Measurements from ENCODE around the gene SPACA4.

The SPACA4 gene

DNA sequence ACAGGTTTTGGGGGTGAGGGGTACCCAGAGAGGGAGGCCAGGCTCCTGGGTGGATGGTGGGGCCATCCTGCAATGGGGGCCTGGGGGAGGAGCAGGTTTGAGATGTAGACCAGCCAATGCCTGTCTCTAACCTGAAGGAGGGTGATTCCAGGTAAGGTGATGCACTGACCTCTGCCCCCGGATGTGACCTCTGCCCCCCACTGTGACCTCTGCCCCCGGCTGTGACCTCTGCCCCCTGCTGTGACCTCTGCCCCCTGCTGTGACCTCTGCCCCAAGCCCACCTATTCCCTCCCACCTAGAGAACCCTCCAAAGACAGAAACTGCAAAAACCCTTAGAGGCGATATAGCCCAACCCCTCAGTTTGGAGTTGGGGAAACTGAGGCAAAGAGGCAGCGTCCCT, 10.3 kb upstream of the SPACA4 start:
- Histone ChIP-seq H3K9ac (ENCODE audit: low read depth in 1 of 2, low read length in 2 of 2) (no peak overlapping the region), H3K4me1 (ENCODE audit: control insufficient read depth in 1 of 2, insufficient read depth in 2 of 2, low read length in 2 of 2) (no peaks in the 10 kb centered on the region), H3K9me3 (ENCODE audit: control insufficient read depth in 1 of 2, low read length in 2 of 2) (no peaks in the 10 kb centered on the region), H3K27ac (ENCODE audit: low read depth, low read length) (no peak overlapping the region), H3K36me3 (ENCODE audit: control insufficient read depth in 1 of 2, insufficient read depth in 2 of 2, low read length in 2 of 2) (no peaks in the 10 kb centered on the region), H3K4me3 (ENCODE audit: low read depth in 1 of 2, low read length in 2 of 2) (no peak overlapping the region), H3K27me3 (ENCODE audit: control insufficient read depth in 1 of 2, insufficient read depth in 2 of 2, low read length in 2 of 2) (no peaks in the 10 kb centered on the region)

DNA sequence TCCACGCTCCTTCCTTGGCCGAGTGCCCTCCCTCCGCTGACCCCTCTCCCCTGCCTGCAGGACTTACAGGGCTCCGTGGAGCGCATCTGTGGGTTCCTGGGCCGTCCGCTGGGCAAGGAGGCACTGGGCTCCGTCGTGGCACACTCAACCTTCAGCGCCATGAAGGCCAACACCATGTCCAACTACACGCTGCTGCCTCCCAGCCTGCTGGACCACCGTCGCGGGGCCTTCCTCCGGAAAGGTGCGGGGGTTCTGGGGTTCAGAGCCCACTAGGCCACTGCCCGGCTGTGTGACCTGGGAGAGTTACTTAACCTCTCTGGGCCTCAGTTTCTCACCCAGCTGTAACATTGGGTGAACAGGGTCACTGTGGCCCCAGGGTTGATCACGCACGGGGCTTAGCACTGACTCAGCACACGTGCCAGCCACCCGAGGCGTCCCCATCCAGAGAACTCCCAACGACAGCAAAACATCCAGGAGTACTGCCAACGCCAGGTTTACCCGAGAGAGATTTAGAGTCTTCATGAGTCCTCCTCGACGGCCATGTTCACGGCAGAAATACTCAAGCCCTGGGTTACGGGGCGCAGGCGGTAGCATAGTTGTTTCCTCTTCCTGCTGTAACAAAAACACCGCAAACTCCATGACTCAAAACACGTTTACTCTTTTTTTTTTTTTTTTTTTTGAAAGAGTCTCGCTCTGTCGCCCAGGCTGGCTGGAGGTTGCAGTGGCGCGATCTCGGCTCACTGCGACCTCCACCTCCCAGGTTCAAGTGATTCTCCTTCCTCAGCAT, 9.7 kb upstream of the SPACA4 start:
- no peaks in the 10 kb centered on the region for H3K36me3 ChIP-seq (ENCODE audit: control insufficient read depth in 1 of 2, insufficient read depth in 2 of 2, low read length in 2 of 2)
- H3K27ac ChIP-seq (ENCODE audit: low read depth, low read length), result no peak overlapping the region
- H3K27me3 ChIP-seq (ENCODE audit: control insufficient read depth in 1 of 2, insufficient read depth in 2 of 2, low read length in 2 of 2), result no peaks in the 10 kb centered on the region
- H3K4me1 ChIP-seq (ENCODE audit: control insufficient read depth in 1 of 2, insufficient read depth in 2 of 2, low read length in 2 of 2), result no peaks in the 10 kb centered on the region
- no peak overlapping the region for H3K4me3 ChIP-seq (ENCODE audit: low read depth in 1 of 2, low read length in 2 of 2)
- H3K9me3 ChIP-seq (ENCODE audit: control insufficient read depth in 1 of 2, low read length in 2 of 2), result no peaks in the 10 kb centered on the region
- H3K9ac ChIP-seq (ENCODE audit: low read depth in 1 of 2, low read length in 2 of 2), result no peak overlapping the region

DNA sequence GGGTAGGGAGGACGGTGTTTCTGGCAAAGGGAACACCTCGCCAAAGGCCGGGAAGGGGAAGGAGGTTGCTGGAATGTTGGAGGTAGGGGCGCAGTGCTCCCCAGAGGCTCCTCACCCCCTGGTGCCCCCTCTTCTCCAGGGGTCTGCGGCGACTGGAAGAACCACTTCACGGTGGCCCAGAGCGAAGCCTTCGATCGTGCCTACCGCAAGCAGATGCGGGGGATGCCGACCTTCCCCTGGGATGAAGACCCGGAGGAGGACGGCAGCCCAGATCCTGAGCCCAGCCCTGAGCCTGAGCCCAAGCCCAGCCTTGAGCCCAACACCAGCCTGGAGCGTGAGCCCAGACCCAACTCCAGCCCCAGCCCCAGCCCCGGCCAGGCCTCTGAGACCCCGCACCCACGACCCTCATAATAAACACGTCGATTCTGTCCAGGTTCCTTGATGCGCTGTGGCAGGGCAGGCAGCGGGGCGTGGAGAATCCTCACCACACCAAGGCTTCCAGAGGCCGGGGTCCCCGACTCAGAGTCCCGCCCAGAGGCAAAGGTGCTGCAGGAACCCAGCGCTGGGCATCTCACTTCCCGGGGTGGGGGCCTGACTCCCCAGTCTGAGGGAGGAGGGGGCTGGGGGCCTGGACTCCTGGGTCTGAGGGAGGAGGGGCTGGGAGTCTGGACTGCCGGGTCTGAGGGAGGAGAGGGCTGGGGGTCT, 7.4 kb upstream of the SPACA4 start:
- no peaks in the 10 kb centered on the region for H3K27me3 ChIP-seq (ENCODE audit: control insufficient read depth in 1 of 2, insufficient read depth in 2 of 2, low read length in 2 of 2)
- no peaks in the 10 kb centered on the region for H3K9me3 ChIP-seq (ENCODE audit: control insufficient read depth in 1 of 2, low read length in 2 of 2)
- peaks cover 0 to 9% of the 10 kb centered on the region in 2 donors for H3K4me1 ChIP-seq (ENCODE audit: control insufficient read depth in 1 of 2, insufficient read depth in 2 of 2, low read length in 2 of 2)
- H3K4me3 ChIP-seq (ENCODE audit: low read depth in 1 of 2, low read length in 2 of 2), result no peak overlapping the region
- H3K27ac ChIP-seq (ENCODE audit: low read depth, low read length), result no peak overlapping the region
- H3K36me3 ChIP-seq (ENCODE audit: control insufficient read depth in 1 of 2, insufficient read depth in 2 of 2, low read length in 2 of 2), result no peaks in the 10 kb centered on the region
- no peak overlapping the region for H3K9ac ChIP-seq (ENCODE audit: low read depth in 1 of 2, low read length in 2 of 2)

DNA sequence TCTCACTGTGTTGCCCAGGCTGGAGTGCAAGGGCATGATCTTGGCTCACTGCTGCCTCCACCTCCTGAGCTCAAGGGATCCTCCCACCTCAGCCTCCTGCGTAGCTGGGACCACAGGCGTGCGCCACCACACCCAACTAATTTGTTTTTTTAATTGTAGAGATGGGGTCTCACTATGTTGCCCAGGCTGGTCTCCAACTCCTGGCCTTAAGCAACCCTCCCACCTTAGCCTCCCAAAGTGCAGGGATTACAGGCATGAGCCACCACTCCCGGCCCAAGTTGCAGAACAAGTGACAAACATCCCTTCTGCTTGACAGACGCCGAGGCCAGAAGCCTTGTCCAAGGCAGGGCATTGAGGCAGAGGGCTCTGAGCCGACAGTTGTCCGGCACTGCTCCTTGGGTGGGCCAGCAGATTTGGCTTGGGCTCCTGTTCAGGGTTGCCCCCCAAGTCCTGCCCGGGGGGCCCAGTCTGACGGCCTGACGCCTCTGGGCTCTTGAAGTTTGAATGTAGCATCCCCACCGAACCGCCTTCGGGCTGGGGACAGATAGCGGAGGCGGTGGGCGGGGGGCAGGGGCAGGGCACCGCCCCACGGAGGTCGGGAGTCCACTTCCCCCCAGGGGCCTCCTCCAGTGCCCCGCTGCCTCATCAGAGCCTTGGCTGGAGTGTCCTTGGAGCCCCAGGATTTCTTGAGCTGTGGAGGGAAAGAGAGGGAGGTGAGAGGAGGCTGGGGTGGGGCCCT, 5.7 kb upstream of the SPACA4 start:
- Histone ChIP-seq H3K9ac (ENCODE audit: low read depth in 1 of 2, low read length in 2 of 2) (no peak overlapping the region), H3K4me1 (ENCODE audit: control insufficient read depth in 1 of 2, insufficient read depth in 2 of 2, low read length in 2 of 2) (peaks cover 0 to 9% of the 10 kb centered on the region in 2 donors), H3K27ac (ENCODE audit: low read depth, low read length) (no peak overlapping the region), H3K4me3 (ENCODE audit: low read depth in 1 of 2, low read length in 2 of 2) (no peak overlapping the region), H3K27me3 (ENCODE audit: control insufficient read depth in 1 of 2, insufficient read depth in 2 of 2, low read length in 2 of 2) (no peaks in the 10 kb centered on the region), H3K9me3 (ENCODE audit: control insufficient read depth in 1 of 2, low read length in 2 of 2) (no peaks in the 10 kb centered on the region), H3K36me3 (ENCODE audit: control insufficient read depth in 1 of 2, insufficient read depth in 2 of 2, low read length in 2 of 2) (no peaks in the 10 kb centered on the region)

DNA sequence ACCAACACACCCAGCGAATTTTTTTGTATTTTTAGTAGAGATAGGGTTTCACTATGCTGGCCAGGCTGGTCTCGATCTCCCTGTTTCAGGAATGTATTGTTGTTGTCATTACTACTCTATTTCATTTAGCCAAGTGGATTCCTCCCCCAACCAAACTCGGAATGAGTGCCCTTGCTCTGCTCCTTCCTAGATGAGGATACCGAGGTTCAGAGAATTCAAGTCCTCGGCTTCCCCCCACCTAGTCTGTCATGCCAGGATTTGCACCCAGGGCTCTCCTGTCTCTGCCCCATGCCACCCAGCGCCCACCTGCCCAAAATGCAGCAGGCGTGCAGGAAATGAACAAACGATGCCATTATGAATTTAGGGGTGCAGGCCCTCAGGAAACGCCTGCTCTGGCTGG, 3.5 kb upstream of the SPACA4 start:
- Histone ChIP-seq H3K4me3 (ENCODE audit: low read depth in 1 of 2, low read length in 2 of 2) (no peak overlapping the region), H3K4me1 (ENCODE audit: control insufficient read depth in 1 of 2, insufficient read depth in 2 of 2, low read length in 2 of 2) (peaks cover 0 to 9% of the 10 kb centered on the region in 2 donors), H3K9ac (ENCODE audit: low read depth in 1 of 2, low read length in 2 of 2) (no peak overlapping the region), H3K9me3 (ENCODE audit: control insufficient read depth in 1 of 2, low read length in 2 of 2) (no peaks in the 10 kb centered on the region), H3K36me3 (ENCODE audit: control insufficient read depth in 1 of 2, insufficient read depth in 2 of 2, low read length in 2 of 2) (peaks cover 0 to 10% of the 10 kb centered on the region in 2 donors), H3K27ac (ENCODE audit: low read depth, low read length) (no peak overlapping the region), H3K27me3 (ENCODE audit: control insufficient read depth in 1 of 2, insufficient read depth in 2 of 2, low read length in 2 of 2) (no peaks in the 10 kb centered on the region)

DNA sequence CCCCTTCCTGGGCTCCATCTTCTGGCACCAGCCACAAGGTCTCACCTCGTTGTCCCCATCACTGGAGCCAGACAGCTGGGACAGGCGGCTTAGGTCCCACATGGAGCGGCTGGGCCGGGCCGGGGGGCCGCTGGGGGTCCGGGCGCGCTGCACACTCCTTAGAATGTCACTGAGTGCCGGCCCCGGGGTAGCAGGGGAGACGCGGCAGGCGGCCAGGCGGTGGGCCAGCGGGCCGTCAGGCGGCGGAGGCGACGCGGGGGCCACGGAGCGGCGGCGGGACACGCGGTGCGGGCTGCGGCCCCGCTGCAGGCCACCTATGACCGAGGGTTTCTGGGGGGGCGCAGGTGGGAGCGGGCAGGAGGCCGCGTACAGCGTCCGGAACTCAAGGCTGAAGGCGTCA, 3.1 kb upstream of the SPACA4 start:
- Histone ChIP-seq H3K27me3 (ENCODE audit: control insufficient read depth in 1 of 2, insufficient read depth in 2 of 2, low read length in 2 of 2) (no peaks in the 10 kb centered on the region), H3K9me3 (ENCODE audit: control insufficient read depth in 1 of 2, low read length in 2 of 2) (no peaks in the 10 kb centered on the region), H3K4me3 (ENCODE audit: low read depth in 1 of 2, low read length in 2 of 2) (no peak overlapping the region), H3K36me3 (ENCODE audit: control insufficient read depth in 1 of 2, insufficient read depth in 2 of 2, low read length in 2 of 2) (peaks cover 0 to 10% of the 10 kb centered on the region in 2 donors), H3K4me1 (ENCODE audit: control insufficient read depth in 1 of 2, insufficient read depth in 2 of 2, low read length in 2 of 2) (peaks cover 0 to 9% of the 10 kb centered on the region in 2 donors), H3K27ac (ENCODE audit: low read depth, low read length) (no peak overlapping the region), H3K9ac (ENCODE audit: low read depth in 1 of 2, low read length in 2 of 2) (no peak overlapping the region)

DNA sequence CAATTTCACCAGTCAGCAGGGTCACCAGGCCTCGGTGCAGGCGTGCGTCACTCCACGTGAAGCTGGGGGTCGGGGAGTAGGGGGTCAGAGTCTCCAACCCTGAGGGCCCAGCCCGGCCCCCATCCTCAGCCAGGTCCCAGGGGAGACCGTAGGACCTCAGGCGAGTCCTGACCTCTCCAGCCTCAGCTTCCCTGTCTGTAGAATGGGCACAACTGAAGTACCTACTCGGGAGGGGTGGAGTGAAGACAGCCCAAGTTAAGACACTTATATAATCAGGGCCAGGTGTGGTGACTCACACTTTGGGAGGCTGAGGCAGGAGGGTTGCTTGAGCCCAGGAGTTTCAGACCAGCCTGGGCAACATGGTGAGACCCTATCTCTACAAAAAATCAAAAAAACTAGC, 2.7 kb upstream of the SPACA4 start:
- Histone ChIP-seq H3K4me3 (ENCODE audit: low read depth in 1 of 2, low read length in 2 of 2) (no peak overlapping the region), H3K9me3 (ENCODE audit: control insufficient read depth in 1 of 2, low read length in 2 of 2) (no peaks in the 10 kb centered on the region), H3K27ac (ENCODE audit: low read depth, low read length) (no peak overlapping the region), H3K36me3 (ENCODE audit: control insufficient read depth in 1 of 2, insufficient read depth in 2 of 2, low read length in 2 of 2) (peaks cover 2 to 10% of the 10 kb centered on the region in 2 donors), H3K4me1 (ENCODE audit: control insufficient read depth in 1 of 2, insufficient read depth in 2 of 2, low read length in 2 of 2) (peaks cover 0 to 9% of the 10 kb centered on the region in 2 donors), H3K27me3 (ENCODE audit: control insufficient read depth in 1 of 2, insufficient read depth in 2 of 2, low read length in 2 of 2) (no peaks in the 10 kb centered on the region), H3K9ac (ENCODE audit: low read depth in 1 of 2, low read length in 2 of 2) (no peak overlapping the region)

DNA sequence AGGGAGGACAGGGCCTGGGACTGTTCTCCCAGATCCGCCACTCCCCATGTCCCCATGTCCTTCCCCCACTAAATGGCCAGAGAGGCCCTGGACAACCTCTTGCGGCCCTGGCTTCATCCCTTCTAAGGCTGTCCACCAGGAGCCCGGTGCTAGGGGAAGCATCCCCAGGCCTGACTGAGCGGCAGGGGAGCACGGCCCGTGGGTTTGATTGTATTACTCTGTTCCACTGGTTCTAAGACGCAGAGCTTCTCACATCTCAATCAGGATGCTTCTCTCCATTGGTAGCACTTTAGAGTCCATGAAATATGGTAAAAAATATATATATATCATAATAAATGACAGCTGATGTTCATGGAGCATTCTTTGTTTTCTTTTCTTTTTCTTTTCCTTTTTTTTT, 815 bp downstream of the SPACA4 start:
- H3K4me1 ChIP-seq (ENCODE audit: control insufficient read depth in 1 of 2, insufficient read depth in 2 of 2, low read length in 2 of 2), result peaks cover 5% of the 10 kb centered on the region in 2 donors
- no peaks in the 10 kb centered on the region for H3K27me3 ChIP-seq (ENCODE audit: control insufficient read depth in 1 of 2, insufficient read depth in 2 of 2, low read length in 2 of 2)
- H3K27ac ChIP-seq (ENCODE audit: low read depth, low read length), result no peak overlapping the region
- H3K36me3 ChIP-seq (ENCODE audit: control insufficient read depth in 1 of 2, insufficient read depth in 2 of 2, low read length in 2 of 2), result peaks cover 3 to 21% of the 10 kb centered on the region in 2 donors
- H3K9me3 ChIP-seq (ENCODE audit: control insufficient read depth in 1 of 2, low read length in 2 of 2), result no peaks in the 10 kb centered on the region
- no peak overlapping the region for H3K4me3 ChIP-seq (ENCODE audit: low read depth in 1 of 2, low read length in 2 of 2)
- no peak overlapping the region for H3K9ac ChIP-seq (ENCODE audit: low read depth in 1 of 2, low read length in 2 of 2)

DNA sequence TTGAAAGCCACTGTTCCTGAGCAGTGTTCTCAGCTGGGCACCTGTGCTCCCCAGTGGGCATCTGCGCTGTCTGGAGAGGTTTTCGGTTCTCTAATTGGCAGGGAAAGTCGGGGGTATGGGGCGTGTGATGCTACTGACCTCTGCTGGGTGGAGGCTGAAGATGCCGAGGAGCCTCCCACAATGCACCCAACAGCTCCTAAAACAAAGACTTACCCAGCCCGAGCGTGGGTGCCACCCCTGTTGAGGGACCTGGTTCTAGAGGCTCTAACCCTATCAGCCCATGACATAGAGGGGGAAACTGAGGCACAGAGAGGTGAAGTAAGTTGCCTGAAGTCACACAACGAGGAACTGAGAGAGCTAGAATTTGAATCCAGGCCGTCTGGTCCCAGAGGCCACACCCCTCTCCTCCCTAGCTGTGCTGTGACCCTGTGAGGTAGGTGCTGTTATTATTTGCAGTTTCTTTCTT, 2.3 kb downstream of the SPACA4 start:
- H3K4me1 ChIP-seq (ENCODE audit: control insufficient read depth in 1 of 2, insufficient read depth in 2 of 2, low read length in 2 of 2), result peaks cover 0 to 14% of the 10 kb centered on the region in 2 donors

More for the DNA sequence above, 2.3 kb downstream of the SPACA4 start:
- Histone ChIP-seq H3K36me3 (ENCODE audit: control insufficient read depth in 1 of 2, insufficient read depth in 2 of 2, low read length in 2 of 2) (peaks cover 3 to 21% of the 10 kb centered on the region in 2 donors), H3K9ac (ENCODE audit: low read depth in 1 of 2, low read length in 2 of 2) (peak overlapping the region in 1 of 2 donors; percentile 32), H3K27ac (ENCODE audit: low read depth, low read length) (no peak overlapping the region), H3K27me3 (ENCODE audit: control insufficient read depth in 1 of 2, insufficient read depth in 2 of 2, low read length in 2 of 2) (no peaks in the 10 kb centered on the region), H3K9me3 (ENCODE audit: control insufficient read depth in 1 of 2, low read length in 2 of 2) (no peaks in the 10 kb centered on the region), H3K4me3 (ENCODE audit: low read depth in 1 of 2, low read length in 2 of 2) (peak overlapping the region in 1 of 2 donors; percentile 11)

Measured in duodenal mucosa (tissue), 2 donors.